Measurements from ENCODE around the gene ADARB1. TPM values are rescaled to one million over a fixed set of nuclear protein-coding genes. Genes with fewer than 3 reads are reported as not detected.

Gene ADARB1
- total RNA-seq, 1 donor from 2014 or later = 32.0 TPM

GRCh38 chr21:45209685-45210284 lies 135.4 kb downstream of the ADARB1 start:
- DNase-seq = no peak

- DNase-seq = no peak
Measured at GRCh38 chr21:45210461-45210983, 136.1 kb downstream of the ADARB1 start.

DNA sequence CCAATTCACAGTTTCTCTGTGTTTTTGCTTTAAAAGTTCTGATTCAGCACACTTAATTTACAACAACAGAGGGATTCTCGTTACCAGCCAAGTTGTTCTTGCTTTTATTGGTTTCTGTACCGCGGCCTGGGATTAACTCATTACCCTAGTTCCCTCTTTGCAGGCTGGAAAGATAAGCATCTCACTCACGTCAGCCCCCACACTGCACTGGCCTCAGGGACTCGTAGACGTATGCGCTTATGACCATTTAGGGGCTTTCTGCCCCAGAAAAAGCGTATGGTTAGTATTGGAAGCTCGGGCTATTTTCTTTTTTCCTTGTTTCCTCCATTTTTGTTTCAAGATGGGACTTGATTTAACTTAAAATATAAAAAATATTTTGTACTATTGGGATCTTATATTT lies 137.3 kb downstream of the ADARB1 start:
- no peak for DNase-seq

DNA sequence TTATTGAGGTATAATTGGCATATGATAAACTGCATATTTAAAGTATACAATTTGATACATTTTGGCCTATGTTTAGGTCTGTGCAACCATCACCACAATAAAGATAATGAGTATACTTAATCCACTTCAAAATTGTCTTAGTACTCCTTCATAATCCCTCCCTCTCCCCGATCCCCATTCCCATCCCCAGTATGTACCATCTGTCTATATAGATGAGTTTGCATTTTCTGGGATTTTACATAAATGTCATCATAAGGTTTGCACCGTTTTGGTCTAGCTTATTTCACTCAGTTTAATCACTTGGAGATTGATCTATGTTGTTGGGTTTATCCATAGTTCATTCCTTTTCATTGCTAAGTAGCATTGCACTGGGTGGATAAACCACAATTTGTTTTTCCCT lies 139.0 kb downstream of the ADARB1 start:
- DNase-seq = no peak

GRCh38 chr21:45215213-45215612 lies 140.8 kb downstream of the ADARB1 start:
- no peak for DNase-seq

DNA sequence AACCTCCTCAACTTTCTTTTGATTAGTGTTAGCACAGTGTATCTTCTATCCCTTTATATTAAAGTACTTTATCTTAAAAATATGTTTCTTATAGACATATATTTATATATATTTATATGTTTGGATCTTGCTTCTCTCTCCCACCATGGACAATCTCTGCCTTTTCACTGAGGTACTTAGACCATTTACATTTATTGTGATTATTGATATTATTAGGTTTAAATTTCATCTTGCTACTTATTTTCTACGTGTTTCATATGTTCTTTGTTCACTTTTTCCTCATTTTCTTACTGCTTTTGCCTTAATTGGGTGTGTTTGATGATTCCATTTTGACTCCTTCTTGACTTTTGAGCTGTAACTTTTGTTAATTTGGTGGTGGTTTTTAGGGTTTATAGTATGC lies 142.6 kb downstream of the ADARB1 start:
- no peak for DNase-seq

- no peak for DNase-seq
Measured at GRCh38 chr21:45219517-45219916, 145.1 kb downstream of the ADARB1 start.

DNA sequence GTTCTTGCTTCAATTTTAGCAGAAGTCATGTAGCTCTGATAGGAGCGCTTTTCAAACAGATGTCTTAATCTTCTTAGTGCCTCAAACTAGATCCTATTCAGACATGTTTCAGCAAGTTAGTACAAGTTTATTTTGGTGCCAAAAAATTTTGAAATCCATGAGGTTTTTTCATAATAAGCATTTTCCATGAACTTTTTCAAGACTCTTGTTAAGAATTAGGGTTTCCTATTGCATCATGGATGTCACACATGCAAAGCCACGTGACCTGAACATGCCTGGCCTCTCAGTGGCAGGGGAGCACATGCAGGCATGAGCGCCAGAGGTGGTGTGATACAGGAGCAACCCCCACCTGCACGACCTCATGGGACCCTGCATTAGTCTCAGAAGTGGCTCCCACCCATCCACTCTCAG lies 145.7 kb downstream of the ADARB1 start:
- DNase-seq = no peak

GRCh38 chr21:45220714-45221490 lies 146.5 kb downstream of the ADARB1 start:
- DNase-seq = no peak

DNA sequence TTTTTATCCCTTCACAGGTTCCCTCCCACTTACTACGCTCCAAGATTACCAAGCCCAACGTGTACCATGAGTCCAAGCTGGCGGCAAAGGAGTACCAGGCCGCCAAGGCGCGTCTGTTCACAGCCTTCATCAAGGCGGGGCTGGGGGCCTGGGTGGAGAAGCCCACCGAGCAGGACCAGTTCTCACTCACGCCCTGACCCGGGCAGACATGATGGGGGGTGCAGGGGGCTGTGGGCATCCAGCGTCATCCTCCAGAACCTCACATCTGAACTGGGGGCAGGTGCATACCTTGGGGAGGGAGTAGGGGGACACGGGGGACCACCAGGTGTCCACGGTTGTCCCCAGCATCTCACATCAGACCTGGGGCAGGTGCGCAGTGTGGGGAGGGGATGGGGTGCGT lies 147.6 kb downstream of the ADARB1 start:
- DNase-seq = no peak

- no peak for DNase-seq
Measured at GRCh38 chr21:45223236-45224185, 149.1 kb downstream of the ADARB1 start.

DNA sequence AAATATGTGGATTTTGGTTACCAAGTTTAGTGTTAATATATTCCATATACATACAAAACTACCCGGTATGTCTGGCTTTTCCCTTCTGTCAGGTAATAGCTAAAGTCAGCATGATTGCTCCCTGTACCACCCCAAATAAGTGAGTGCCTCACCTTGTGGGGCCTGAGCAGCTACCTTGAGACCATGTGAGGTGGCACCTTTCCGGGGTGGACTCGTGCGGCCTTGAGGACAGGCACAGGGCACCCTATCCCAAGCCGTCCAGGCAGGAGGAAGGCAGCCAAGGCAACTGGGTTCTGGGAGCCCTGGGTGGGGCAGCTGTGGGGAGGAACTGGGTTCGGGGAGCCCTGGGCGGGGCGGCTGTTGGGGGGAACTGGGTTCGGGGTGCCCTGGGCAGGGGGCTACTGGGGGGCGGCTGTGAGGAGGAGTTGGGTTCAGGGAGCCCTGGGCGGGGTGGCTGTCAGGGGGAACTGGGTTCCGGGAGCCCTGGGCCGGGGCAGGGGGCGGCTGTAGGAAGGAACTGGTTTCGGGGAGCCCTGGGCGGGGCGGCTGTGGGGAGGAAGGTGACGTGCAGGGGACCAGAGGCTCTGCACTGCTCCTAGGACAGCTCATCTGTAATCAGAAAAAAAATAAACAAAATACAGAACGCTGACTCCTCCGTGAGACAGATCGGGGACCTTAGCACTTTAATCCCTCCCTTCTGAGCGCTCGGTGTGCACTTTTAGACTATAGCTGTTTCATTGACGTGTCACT lies 150.0 kb downstream of the ADARB1 start:
- DNase-seq = no peak

GRCh38 chr21:45225041-45225740 lies 150.8 kb downstream of the ADARB1 start:
- DNase-seq = no peak

- no peak for DNase-seq
Measured at GRCh38 chr21:45225741-45226327, 151.5 kb downstream of the ADARB1 start.

GRCh38 chr21:45226540-45227326 lies 152.4 kb downstream of the ADARB1 start:
- DNase-seq = peak; percentile 2

- no peak for DNase-seq
Measured at GRCh38 chr21:45227735-45228134, 153.4 kb downstream of the ADARB1 start.

GRCh38 chr21:45228171-45228641 lies 153.8 kb downstream of the ADARB1 start:
- peak; percentile 40 for DNase-seq

GRCh38 chr21:45228656-45229240 lies 154.4 kb downstream of the ADARB1 start:
- no peak for DNase-seq

- DNase-seq = no peak
Measured at GRCh38 chr21:45231705-45232104, 157.3 kb downstream of the ADARB1 start.

DNA sequence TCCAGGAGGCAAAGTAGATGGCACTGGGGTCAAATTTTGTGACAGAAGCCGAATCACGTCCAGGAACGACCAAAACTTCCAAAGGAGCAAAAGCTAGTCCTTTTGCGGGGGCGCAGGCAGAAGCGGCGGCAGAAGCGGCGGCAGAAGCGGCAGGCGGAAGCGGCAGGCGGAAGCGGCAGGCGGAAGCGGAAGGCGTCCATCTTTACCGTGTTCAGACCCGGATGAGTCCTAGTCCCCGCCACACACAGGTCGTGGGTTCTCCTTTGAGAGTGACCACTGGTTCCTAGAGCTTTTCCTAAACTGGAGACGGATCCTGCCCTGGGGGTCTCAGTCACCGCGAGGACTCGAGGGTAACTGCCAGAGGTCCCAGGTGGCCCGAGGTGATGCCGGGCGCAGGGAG lies 159.7 kb downstream of the ADARB1 start:
- no peak for DNase-seq

All from dermis blood vessel endothelial cell (primary cell).